WTC11 (cell line): Measurements from ENCODE around the gene ARHGAP6. TPM values are rescaled to one million over a fixed set of nuclear protein-coding genes. Genes with fewer than 3 reads are reported as not detected.

Experiments used
- ATAC-seq: fragments of 200-7000 bp; cut with Tn5 transposase; 2 replicates; pipeline ENCODE4 v1.10.0; 2021; ENCODE audit warnings: mild to moderate bottlenecking, moderate library complexity
- CTCF ChIA-PET: fragments of 300-600 bp; sonication (Branson Sonifier 250); formaldehyde crosslinking; loops from one replicate; lab custom pipeline; 2021; ENCODE audit warnings: antibody characterized with exemption; lab: Charles Lee
- POLR2A ChIA-PET: fragments of 350-600 bp; sonication (Branson Sonifier 250); formaldehyde crosslinking; loops from one replicate; lab custom pipeline; 2021; ENCODE audit warnings: antibody characterized with exemption; lab: Charles Lee
- DNase-seq: peaks from one replicate; pipeline ENCODE4 v3.0.0; 2021; ENCODE audit warnings: low spot score
- H3K27ac Mint-ChIP-seq: 2 replicates; pipeline ENCODE4 v1.8.0; 2021; ENCODE audit warnings: mixed read lengths
- H3K27me3 Mint-ChIP-seq: 2 replicates; pipeline ENCODE4 v1.8.0; 2021; ENCODE audit warnings: low read depth, mild to moderate bottlenecking, moderate library complexity, mixed read lengths
- H3K36me3 Mint-ChIP-seq: 2 replicates; pipeline ENCODE4 v1.8.0; 2021; ENCODE audit warnings: mixed read lengths
- H3K4me1 Mint-ChIP-seq: 2 replicates; pipeline ENCODE4 v1.8.0; 2022; ENCODE audit warnings: mixed read lengths
- H3K4me3 Mint-ChIP-seq: 2 replicates; pipeline ENCODE4 v1.8.0; 2021; ENCODE audit warnings: mild to moderate bottlenecking, moderate library complexity, mixed read lengths
- H3K9me3 Mint-ChIP-seq: 2 replicates; pipeline ENCODE4 v1.8.0; 2021; ENCODE audit warnings: mixed read lengths
- AFF4 ChIP-seq: sonication (generic); formaldehyde crosslinking; IDR thresholded peaks from 2 replicates; pipeline ENCODE4 v1.8.1; 2023; ENCODE audit warnings: mild to moderate bottlenecking, missing genetic modification reagents, borderline replicate concordance
- AR ChIP-seq: fragments of 250-450 bp; sonication (Bioruptor Pico); IDR thresholded peaks from 2 replicates; pipeline ENCODE4 v1.9.0; 2021; ENCODE audit warnings: mild to moderate bottlenecking
- ATF3 ChIP-seq: sonication (generic); formaldehyde crosslinking; conservative IDR thresholded peaks from 2 replicates; pipeline ENCODE4 v1.8.1; 2022; ENCODE audit warnings: mild to moderate bottlenecking, missing genetic modification reagents
- CDX4 ChIP-seq: fragments of 250-450 bp; sonication (Bioruptor Pico); IDR thresholded peaks from 2 replicates; pipeline ENCODE4 v1.9.0; 2021; ENCODE audit warnings: moderate library complexity, mild to moderate bottlenecking, inconsistent platforms, borderline replicate concordance
- ESRRA ChIP-seq: sonication (generic); formaldehyde crosslinking; IDR thresholded peaks from 2 replicates; pipeline ENCODE4 v1.8.1; 2022; ENCODE audit warnings: mild to moderate bottlenecking, missing genetic modification reagents, borderline replicate concordance
- GABPB1 ChIP-seq: sonication (generic); formaldehyde crosslinking; IDR thresholded peaks from 2 replicates; pipeline ENCODE4 v1.8.1; 2023; ENCODE audit warnings: mild to moderate bottlenecking, missing genetic modification reagents
- GTF2I ChIP-seq: fragments of 250-450 bp; sonication (Bioruptor Pico); conservative IDR thresholded peaks from 2 replicates; pipeline ENCODE4 v1.4.0; 2021; ENCODE audit warnings: mild to moderate bottlenecking
- IRF2 ChIP-seq: sonication (generic); formaldehyde crosslinking; IDR thresholded peaks from 2 replicates; pipeline ENCODE4 v1.8.0; 2022; ENCODE audit warnings: low read depth, missing genetic modification reagents, borderline replicate concordance
- JAZF1 ChIP-seq: fragments of 250-450 bp; sonication (Bioruptor Pico); IDR thresholded peaks from 2 replicates; pipeline ENCODE4 v1.9.0; 2021; ENCODE audit warnings: moderate library complexity, mild to moderate bottlenecking, inconsistent platforms
- MAX ChIP-seq: sonication (generic); formaldehyde crosslinking; IDR thresholded peaks from 2 replicates; pipeline ENCODE4 v1.8.0; 2022; ENCODE audit warnings: mild to moderate bottlenecking, missing genetic modification reagents
- MXD4 ChIP-seq: fragments of 250-450 bp; sonication (Bioruptor Pico); IDR thresholded peaks from 2 replicates; pipeline ENCODE4 v1.8.0; 2021; ENCODE audit warnings: mild to moderate bottlenecking, moderate library complexity, borderline replicate concordance
- NFATC4 ChIP-seq: fragments of 250-450 bp; sonication (Bioruptor Pico); IDR thresholded peaks from 2 replicates; pipeline ENCODE4 v1.9.0; 2021; ENCODE audit warnings: mild to moderate bottlenecking
- NR2C2 ChIP-seq: sonication (generic); formaldehyde crosslinking; IDR thresholded peaks from 2 replicates; pipeline ENCODE4 v1.8.0; 2022; ENCODE audit warnings: mild to moderate bottlenecking, missing genetic modification reagents
- NR3C1 ChIP-seq: sonication (generic); formaldehyde crosslinking; conservative IDR thresholded peaks from 2 replicates; pipeline ENCODE4 v1.8.1; 2023; ENCODE audit warnings: low read depth, mild to moderate bottlenecking, missing genetic modification reagents
- PREB ChIP-seq: sonication (generic); formaldehyde crosslinking; IDR thresholded peaks from 2 replicates; pipeline ENCODE4 v1.8.1; 2022; ENCODE audit warnings: mild to moderate bottlenecking, missing genetic modification reagents, moderate library complexity, borderline replicate concordance
- RELA ChIP-seq: sonication (generic); formaldehyde crosslinking; IDR thresholded peaks from 2 replicates; pipeline ENCODE4 v1.8.1; 2022; ENCODE audit warnings: missing genetic modification reagents, mild to moderate bottlenecking, borderline replicate concordance
- RORB ChIP-seq: fragments of 250-450 bp; sonication (Bioruptor Pico); IDR thresholded peaks from 2 replicates; pipeline ENCODE4 v1.9.0; 2021; ENCODE audit warnings: mild to moderate bottlenecking
- TEAD4 ChIP-seq: sonication (generic); formaldehyde crosslinking; IDR thresholded peaks from 2 replicates; pipeline ENCODE4 v1.8.0; 2022; ENCODE audit warnings: mild to moderate bottlenecking, missing genetic modification reagents
- USF1 ChIP-seq: sonication (generic); formaldehyde crosslinking; IDR thresholded peaks from 2 replicates; pipeline ENCODE4 v1.8.0; 2022; ENCODE audit warnings: mild to moderate bottlenecking, missing genetic modification reagents
- ZNF281 ChIP-seq: sonication (generic); formaldehyde crosslinking; IDR thresholded peaks from 2 replicates; pipeline ENCODE4 v1.8.0; 2023; ENCODE audit warnings: mild to moderate bottlenecking, missing genetic modification reagents
- ZNF317 ChIP-seq: sonication (generic); formaldehyde crosslinking; IDR thresholded peaks from 2 replicates; pipeline ENCODE4 v1.8.1; 2023; ENCODE audit warnings: low read depth, mild to moderate bottlenecking, moderate library complexity, missing genetic modification reagents, borderline replicate concordance
- ZNF396 ChIP-seq: fragments of 250-450 bp; sonication (Bioruptor Pico); IDR thresholded peaks from 2 replicates; pipeline ENCODE4 v1.8.0; 2021; ENCODE audit warnings: mild to moderate bottlenecking, moderate library complexity, borderline replicate concordance
- ZNF423 ChIP-seq: fragments of 250-450 bp; sonication (Bioruptor Pico); IDR thresholded peaks from 2 replicates; pipeline ENCODE4 v2.1.2; 2022; ENCODE audit warnings: mild to moderate bottlenecking, moderate library complexity
- total RNA-seq: library from RNA; stranded (reverse); gene quantifications from 3 replicates; pipeline ENCODE4 v1.2.3, GENCODE V29; 2021

The ARHGAP6 gene
- total RNA-seq, 1 experiment from 2014 or later = 1.0 TPM

GRCh38 chrX:11648705-11649519, 16.8 kb downstream of the ARHGAP6 start (continued):
- no peak for TF ChIP-seq ZNF281 (CRISPR knock-in tag)
- TF ChIP-seq AR = no peak
- TF ChIP-seq GABPB1 = no peak
- no peak for TF ChIP-seq ZNF317 (CRISPR knock-in tag)
- TF ChIP-seq NR3C1 (CRISPR knock-in tag) = no peak
- TF ChIP-seq RORB = no peak
- no peak for TF ChIP-seq USF1 (CRISPR knock-in tag)
- no peak for TF ChIP-seq JAZF1 (CRISPR knock-in tag)
- no peak for TF ChIP-seq ATF3 (CRISPR knock-in tag)
- no peak for TF ChIP-seq RELA (CRISPR knock-in tag)
- TF ChIP-seq GTF2I (CRISPR knock-in tag) = no peak
- no peak for TF ChIP-seq MXD4
- TF ChIP-seq MAX (CRISPR knock-in tag) = no peak

GRCh38 chrX:11647138-11647537, 18.6 kb downstream of the ARHGAP6 start:
- ChIA-PET POLR2A (no interaction called here), CTCF (no interaction called here)
- H3K4me3 Mint-ChIP-seq = no peak overlapping the region
- H3K27me3 Mint-ChIP-seq = peaks cover 3% of the 10 kb centered on the region; the same call in 1 of the 2 replicates
- H3K4me1 Mint-ChIP-seq = 0 out of 2 replicates have a peak, but pooled peaks cover 3% of the 10 kb centered on the region
- H3K27ac Mint-ChIP-seq = no peak overlapping the region
- no peak for DNase-seq
- H3K36me3 Mint-ChIP-seq = no peaks in the 10 kb centered on the region
- H3K9me3 Mint-ChIP-seq = no peaks in the 10 kb centered on the region
- no peak for ATAC-seq
- no peak for TF ChIP-seq GABPB1
- no peak for TF ChIP-seq AFF4
- TF ChIP-seq PREB (CRISPR knock-in tag) = no peak
- no peak for TF ChIP-seq ZNF423 (CRISPR knock-in tag)
- TF ChIP-seq ESRRA (CRISPR knock-in tag) = no peak
- TF ChIP-seq ZNF396 = no peak
- no peak for TF ChIP-seq IRF2 (CRISPR knock-in tag)
- TF ChIP-seq TEAD4 (CRISPR knock-in tag) = no peak
- no peak for TF ChIP-seq NFATC4 (CRISPR knock-in tag)
- TF ChIP-seq CDX4 = no peak
- TF ChIP-seq NR2C2 (CRISPR knock-in tag) = no peak
